ENCODE results near the gene SNX30.

SNX30 gene

GRCh38 chr9:112753725-112754124, 3.2 kb downstream of the SNX30 start:
- no peak for DNase-seq

GRCh38 chr9:112754578-112754977, 4.0 kb downstream of the SNX30 start:
- no peak for DNase-seq

- DNase-seq = no peak
Observed at GRCh38 chr9:112755016-112755427, 4.5 kb downstream of the SNX30 start.

GRCh38 chr9:112755675-112756074, 5.1 kb downstream of the SNX30 start:
- no peak for DNase-seq

- DNase-seq = no peak
Observed at GRCh38 chr9:112757282-112757883, 6.8 kb downstream of the SNX30 start.

- DNase-seq = no peak
Observed at GRCh38 chr9:112757940-112758339, 7.4 kb downstream of the SNX30 start.

- DNase-seq = no peak
Observed at GRCh38 chr9:112760821-112761220, 10.3 kb downstream of the SNX30 start.

GRCh38 chr9:112761912-112762655, 11.5 kb downstream of the SNX30 start:
- DNase-seq = no peak

- no peak for DNase-seq
Observed at GRCh38 chr9:112762726-112763518, 12.4 kb downstream of the SNX30 start.

- no peak for DNase-seq
Observed at GRCh38 chr9:112764344-112764743, 13.8 kb downstream of the SNX30 start.

- DNase-seq = no peak
Observed at GRCh38 chr9:112764837-112765236, 14.3 kb downstream of the SNX30 start.

- no peak for DNase-seq
Observed at GRCh38 chr9:112765281-112765680, 14.7 kb downstream of the SNX30 start.

- DNase-seq = no peak
Observed at GRCh38 chr9:112771359-112772214, 21.0 kb downstream of the SNX30 start.

- DNase-seq = no peak
Observed at GRCh38 chr9:112772215-112772509, 21.6 kb downstream of the SNX30 start.

GRCh38 chr9:112772551-112772950, 22.0 kb downstream of the SNX30 start:
- DNase-seq = no peak

GRCh38 chr9:112774006-112774996, 23.7 kb downstream of the SNX30 start:
- DNase-seq = no peak

GRCh38 chr9:112777914-112778313, 27.4 kb downstream of the SNX30 start:
- no peak for DNase-seq

GRCh38 chr9:112780450-112781036, 30.0 kb downstream of the SNX30 start:
- no peak for DNase-seq

- DNase-seq = no peak
Observed at GRCh38 chr9:112782218-112782617, 31.7 kb downstream of the SNX30 start.

- DNase-seq = no peak
Observed at GRCh38 chr9:112783551-112783954, 33.0 kb downstream of the SNX30 start.

GRCh38 chr9:112784020-112784785, 33.6 kb downstream of the SNX30 start:
- DNase-seq = peak; percentile 69

All from NCI-H1105 treated with DMSO at 0.1 percent for 48 hours (cell line).